Airway epithelial cell (primary cell): Measurements from ENCODE around the gene BMP4. TPM values are rescaled to one million over a fixed set of nuclear protein-coding genes. Genes with fewer than 3 reads are reported as not detected.

Experiments
- total RNA-seq: library from RNA; depleted of rRNA; stranded (reverse); fragments of >200 nt; gene quantifications from 2 replicates; pipeline ENCODE4 v1.2.3, GENCODE V29; 2015

The BMP4 gene
- 1.3 and 2.0 TPM in 2 replicates for total RNA-seq

GRCh38 chr14:53956427-53957201, at the start of gene BMP4:
Gene BMP4, minus strand, starts transcription at chr14:53956825. Its CDS starts 4,603 bp downstream, at chr14:53952222.

